Central memory CD8-positive, alpha-beta T cell (primary cell): Measurements from ENCODE around the gene VAMP8.
A peak's percentile ranks its signal among the peaks of the same experiment; 100 is the strongest.
"Not testable (repeated sequence)": the region's sequence is repeated elsewhere in the genome, so short reads cannot be mapped to it uniquely, and the experiment has no call there.

Experiments
- ATAC-seq: fragments of 150-1000 bp; cut with Tn5 transposase; replicated peaks from 2 replicates; pipeline ENCODE4 v1.10.0; 2022; ENCODE audit warnings: mild to moderate bottlenecking, moderate FRiP score, moderate number of reproducible peaks; ENCODE audit not compliant: poor library complexity, severe bottlenecking; ENCODE audit errors: extremely low read depth
- DNase-seq, 2 donors: peaks; one replicate each; pipeline ENCODE4 v3.0.0; 2021; ENCODE audit warnings: low spot score in 2 of 2
- H3K27ac Mint-ChIP-seq: one replicate; pipeline ENCODE4 v1.8.0; 2022; ENCODE audit warnings: low read depth, mild to moderate bottlenecking, moderate library complexity, mixed read lengths
- H3K27me3 Mint-ChIP-seq: one replicate; pipeline ENCODE4 v1.8.0; 2022; ENCODE audit warnings: mixed read lengths
- H3K36me3 Mint-ChIP-seq: one replicate; pipeline ENCODE4 v1.8.0; 2022; ENCODE audit warnings: mild to moderate bottlenecking, moderate library complexity, mixed read lengths; ENCODE audit not compliant: insufficient read depth
- H3K4me1 Mint-ChIP-seq: one replicate; pipeline ENCODE4 v1.8.0; 2022; ENCODE audit warnings: mixed read lengths
- H3K4me3 Mint-ChIP-seq: one replicate; pipeline ENCODE4 v1.8.0; 2022; ENCODE audit warnings: mild to moderate bottlenecking, moderate library complexity, mixed read lengths
- H3K9me3 Mint-ChIP-seq: one replicate; pipeline ENCODE4 v1.8.0; 2022; ENCODE audit warnings: mixed read lengths

Gene VAMP8

DNA sequence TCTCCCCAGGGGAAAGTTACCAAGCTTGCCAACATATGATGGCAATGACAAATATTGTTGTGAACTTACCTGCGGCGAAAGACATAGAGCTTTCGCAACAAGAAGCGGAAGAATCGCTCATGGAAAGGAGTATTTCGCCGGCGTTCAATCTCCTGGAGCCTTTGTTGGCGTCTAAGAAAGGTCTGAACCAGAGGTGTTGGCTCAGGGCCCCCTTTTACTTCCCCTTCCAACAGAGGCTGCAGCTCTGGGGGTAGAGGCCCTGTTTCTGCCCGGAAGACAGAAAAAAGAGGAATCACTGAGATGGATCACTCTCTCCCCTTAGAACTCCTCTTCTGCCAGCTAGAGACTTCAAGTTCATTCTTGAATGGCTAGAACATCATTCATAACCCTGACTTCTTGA, 26.9 kb upstream of the VAMP8 start:
- no peaks in the 10 kb centered on the region for H3K9me3 Mint-ChIP-seq
- no peak overlapping the region for H3K27ac Mint-ChIP-seq
- H3K4me3 Mint-ChIP-seq, result no peak overlapping the region
- ATAC-seq (no peak), DNase-seq (no peak)
- peaks cover 24% of the 10 kb centered on the region for H3K36me3 Mint-ChIP-seq
- peaks cover 5% of the 10 kb centered on the region for H3K4me1 Mint-ChIP-seq
- H3K27me3 Mint-ChIP-seq, result no peaks in the 10 kb centered on the region

DNA sequence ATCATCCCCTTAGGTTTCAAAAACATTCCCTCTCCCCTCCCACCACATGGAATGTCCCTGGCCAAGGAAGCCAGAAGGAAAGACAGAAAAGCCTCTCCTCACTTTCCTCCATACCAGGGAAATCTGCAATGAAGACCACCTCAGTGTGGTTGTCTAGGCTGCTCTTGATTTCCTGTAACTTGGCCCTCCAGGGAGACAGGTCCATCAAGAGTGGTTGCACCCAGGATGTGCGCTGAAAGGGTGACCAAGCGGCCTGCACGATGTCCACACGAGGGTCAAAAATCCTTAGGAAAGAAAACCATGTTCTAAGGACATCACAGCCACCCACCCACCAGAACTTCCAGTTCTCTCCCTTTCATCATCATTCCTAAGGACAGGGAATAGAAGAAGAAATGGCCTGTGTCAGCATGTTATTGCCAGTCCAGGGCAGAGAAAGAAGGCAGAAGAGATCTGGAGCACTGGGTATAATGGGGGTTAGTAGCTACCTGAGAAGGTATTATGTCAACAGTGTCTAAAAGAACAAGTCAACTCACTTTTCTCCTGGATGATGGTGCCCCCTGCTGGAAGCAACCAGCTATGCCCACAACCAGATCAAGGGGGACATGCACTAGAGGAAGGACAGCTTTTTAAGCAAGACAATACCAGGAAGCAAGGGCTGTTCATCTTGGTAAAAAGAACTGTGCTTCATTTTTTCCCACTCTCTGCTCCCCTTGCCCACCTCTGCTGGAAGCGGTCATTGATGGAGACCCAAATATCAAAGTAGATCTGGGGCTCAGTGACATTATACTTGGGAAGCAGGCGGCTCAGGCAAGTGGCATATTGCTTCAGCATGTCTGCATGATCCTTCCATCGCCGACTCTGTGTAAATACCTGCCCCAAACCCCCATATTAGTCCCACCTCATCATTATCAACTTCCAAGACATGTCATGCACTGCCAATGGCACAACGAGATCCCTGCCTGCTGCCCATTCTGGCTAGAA, 25.4 kb upstream of the VAMP8 start:
- peak; percentile 85 to 89 for DNase-seq
- H3K36me3 Mint-ChIP-seq, result peaks cover 22% of the 10 kb centered on the region
- peaks cover 5% of the 10 kb centered on the region for H3K4me1 Mint-ChIP-seq
- peak; percentile 91 for ATAC-seq
- H3K4me3 Mint-ChIP-seq, result no peak overlapping the region
- H3K27me3 Mint-ChIP-seq, result no peaks in the 10 kb centered on the region
- H3K27ac Mint-ChIP-seq, result peak overlapping the region; percentile 13
- H3K9me3 Mint-ChIP-seq, result no peaks in the 10 kb centered on the region

DNA sequence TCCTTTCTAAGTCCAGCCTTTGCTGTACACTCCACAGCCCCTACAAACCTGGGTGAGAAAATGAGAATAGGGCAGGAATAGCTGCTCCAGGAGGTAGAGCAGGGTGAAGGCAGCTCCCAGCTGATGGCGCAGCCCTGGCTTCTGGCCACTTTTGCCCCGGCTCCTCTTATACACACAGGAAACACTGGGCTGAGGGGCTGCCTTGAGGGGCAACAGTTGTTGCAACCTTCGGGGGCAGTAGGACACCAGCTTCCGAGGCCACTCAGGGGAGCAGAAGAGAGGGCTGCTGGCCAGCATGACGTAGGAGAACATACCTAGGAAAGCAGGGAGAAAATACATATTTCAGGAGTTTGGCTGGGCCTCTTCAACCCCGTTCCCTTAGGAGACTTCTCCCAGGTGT, 24.2 kb upstream of the VAMP8 start:
- Mint-ChIP-seq H3K36me3 (peaks cover 19% of the 10 kb centered on the region), H3K4me3 (no peak overlapping the region), H3K9me3 (no peaks in the 10 kb centered on the region), H3K27me3 (no peaks in the 10 kb centered on the region), H3K27ac (no peak overlapping the region), H3K4me1 (peaks cover 5% of the 10 kb centered on the region)
- no peak for ATAC-seq
- DNase-seq, result no peak

DNA sequence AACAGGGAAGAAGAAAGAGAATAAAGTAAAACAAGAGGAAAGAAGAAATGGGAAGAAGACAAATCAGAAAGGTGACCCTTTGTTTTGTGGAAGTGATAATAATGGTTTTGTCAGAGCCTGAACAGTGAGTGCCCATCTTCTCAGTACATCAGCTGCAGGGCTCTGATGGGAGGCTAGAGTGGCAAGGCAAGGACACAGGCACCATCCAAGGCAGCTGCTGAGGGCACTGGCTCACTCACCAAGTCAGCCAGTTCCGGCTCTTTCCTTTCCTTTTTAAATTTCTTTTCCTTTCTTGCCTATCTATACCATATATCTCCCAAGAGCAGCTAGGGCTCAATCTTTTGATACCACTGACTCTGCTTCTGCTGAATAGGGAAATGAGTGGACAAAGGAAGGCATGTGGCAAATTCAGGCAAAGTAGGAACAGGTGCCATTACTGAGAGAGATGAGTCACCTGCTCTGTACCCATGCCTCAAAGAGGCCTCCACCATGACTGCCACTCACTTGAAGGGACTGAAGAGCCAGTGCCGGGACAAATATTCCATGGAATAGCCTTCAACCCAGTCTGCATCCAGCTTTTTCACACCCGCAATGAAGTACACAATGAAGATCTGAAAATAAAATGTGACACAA, 22.3 kb upstream of the VAMP8 start:
- peaks cover 17% of the 10 kb centered on the region for H3K36me3 Mint-ChIP-seq
- ATAC-seq (no peak), DNase-seq (no peak)
- no peaks in the 10 kb centered on the region for H3K27me3 Mint-ChIP-seq
- H3K9me3 Mint-ChIP-seq, result no peaks in the 10 kb centered on the region
- H3K4me3 Mint-ChIP-seq, result no peak overlapping the region
- H3K4me1 Mint-ChIP-seq, result peaks cover 12% of the 10 kb centered on the region
- H3K27ac Mint-ChIP-seq, result no peak overlapping the region

DNA sequence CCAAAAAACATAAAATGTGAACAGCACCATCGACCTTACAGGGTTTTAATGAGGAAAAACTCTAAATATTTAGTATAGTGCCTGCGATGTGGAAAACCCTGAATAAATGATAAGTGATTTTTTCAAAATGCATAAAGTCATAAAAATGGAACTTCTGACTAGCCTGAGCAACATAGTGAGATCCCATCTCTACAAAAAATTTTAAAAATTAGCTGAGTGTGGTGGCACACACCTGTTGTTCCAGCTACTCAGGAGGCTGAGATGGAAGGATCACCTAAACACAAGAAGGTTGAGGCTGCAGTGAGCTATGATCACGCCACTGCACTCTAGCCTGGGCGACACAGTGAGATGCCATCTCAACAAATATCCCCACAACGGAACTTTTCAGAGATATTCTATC, 20.3 kb upstream of the VAMP8 start:
- H3K9me3 Mint-ChIP-seq, result no peaks in the 10 kb centered on the region
- no peaks in the 10 kb centered on the region for H3K27me3 Mint-ChIP-seq
- ATAC-seq (no peak), DNase-seq (no peak)
- peaks cover 15% of the 10 kb centered on the region for H3K36me3 Mint-ChIP-seq
- no peak overlapping the region for H3K27ac Mint-ChIP-seq
- H3K4me3 Mint-ChIP-seq, result no peak overlapping the region
- peaks cover 20% of the 10 kb centered on the region for H3K4me1 Mint-ChIP-seq

DNA sequence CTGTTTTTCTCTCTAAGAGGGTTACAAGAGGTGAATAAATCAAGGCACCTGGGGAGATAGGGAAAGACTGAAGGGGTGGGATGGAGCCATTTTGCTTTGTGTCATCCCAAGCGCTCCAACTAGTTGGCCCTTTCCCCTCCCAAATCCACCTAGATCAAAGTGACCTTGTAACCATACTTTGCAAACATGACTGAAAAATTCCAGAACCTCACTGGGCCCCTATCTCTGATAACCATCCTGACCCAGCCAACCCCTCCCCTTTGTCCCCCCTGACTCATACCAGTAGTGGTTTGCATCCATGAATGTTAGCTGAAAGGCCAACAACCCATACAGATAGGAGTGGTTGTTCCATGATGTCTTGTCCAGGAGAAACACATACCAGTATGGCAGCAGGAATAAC, 19.2 kb upstream of the VAMP8 start:
- peaks cover 18% of the 10 kb centered on the region for H3K4me1 Mint-ChIP-seq
- no peak overlapping the region for H3K27ac Mint-ChIP-seq
- H3K4me3 Mint-ChIP-seq, result no peak overlapping the region
- no peaks in the 10 kb centered on the region for H3K9me3 Mint-ChIP-seq
- H3K36me3 Mint-ChIP-seq, result peaks cover 12% of the 10 kb centered on the region
- no peak for ATAC-seq
- no peak for DNase-seq
- H3K27me3 Mint-ChIP-seq, result no peaks in the 10 kb centered on the region

DNA sequence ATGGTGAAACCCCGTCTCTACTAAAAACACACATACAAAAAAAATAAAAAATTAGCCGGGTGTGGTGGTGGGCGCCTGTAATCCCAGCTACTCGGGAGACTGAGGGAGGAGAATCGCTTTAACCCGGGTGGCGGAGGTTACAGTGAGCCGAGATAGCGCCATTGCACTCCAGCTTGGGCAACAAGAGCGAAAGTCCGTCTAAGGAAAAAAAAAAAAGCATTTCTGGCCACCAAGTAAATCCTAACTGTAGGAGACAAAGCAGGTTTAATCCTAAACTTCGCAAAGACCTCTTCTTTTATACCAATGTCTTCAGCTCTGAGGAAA, 17.0 kb upstream of the VAMP8 start:
- DNase-seq, H3K9me3 Mint-ChIP-seq, H3K36me3 Mint-ChIP-seq, ATAC-seq, H3K27me3 Mint-ChIP-seq: not testable (repeated sequence)
- H3K4me1 Mint-ChIP-seq, result peaks cover 18% of the 10 kb centered on the region
- H3K4me3 Mint-ChIP-seq, result peak overlapping the region; percentile 93
- H3K27ac Mint-ChIP-seq, result peak overlapping the region; percentile 96

DNA sequence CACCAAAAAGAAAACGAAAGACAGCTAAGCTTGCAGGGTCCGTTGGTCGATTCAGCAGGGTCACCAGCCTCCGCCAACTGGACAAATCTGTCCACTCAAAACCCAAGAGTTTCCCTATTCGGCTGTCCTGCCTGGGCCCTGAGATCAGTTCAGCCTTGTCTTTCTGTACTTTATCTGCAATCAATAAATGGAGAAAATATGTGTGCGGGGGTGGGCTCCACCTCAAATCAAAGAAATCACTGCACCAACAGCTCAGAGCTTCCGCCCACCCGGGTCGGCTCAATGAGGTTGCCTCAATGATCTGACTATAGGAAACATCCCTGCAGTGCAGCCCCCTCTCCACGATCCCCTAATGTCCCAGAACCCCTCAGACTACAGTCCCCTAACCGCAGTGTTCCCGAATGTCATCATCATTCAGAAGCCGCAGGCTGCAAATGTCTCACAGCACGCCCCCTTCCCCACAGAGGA, 16.5 kb upstream of the VAMP8 start:
- no peaks in the 10 kb centered on the region for H3K27me3 Mint-ChIP-seq
- peak overlapping the region; percentile 93 for H3K4me3 Mint-ChIP-seq
- DNase-seq (no peak), ATAC-seq (peak; percentile 12)
- H3K27ac Mint-ChIP-seq, result peak overlapping the region; percentile 96
- H3K36me3 Mint-ChIP-seq, result peaks cover 9% of the 10 kb centered on the region
- H3K9me3 Mint-ChIP-seq, result no peaks in the 10 kb centered on the region
- H3K4me1 Mint-ChIP-seq, result peaks cover 18% of the 10 kb centered on the region

DNA sequence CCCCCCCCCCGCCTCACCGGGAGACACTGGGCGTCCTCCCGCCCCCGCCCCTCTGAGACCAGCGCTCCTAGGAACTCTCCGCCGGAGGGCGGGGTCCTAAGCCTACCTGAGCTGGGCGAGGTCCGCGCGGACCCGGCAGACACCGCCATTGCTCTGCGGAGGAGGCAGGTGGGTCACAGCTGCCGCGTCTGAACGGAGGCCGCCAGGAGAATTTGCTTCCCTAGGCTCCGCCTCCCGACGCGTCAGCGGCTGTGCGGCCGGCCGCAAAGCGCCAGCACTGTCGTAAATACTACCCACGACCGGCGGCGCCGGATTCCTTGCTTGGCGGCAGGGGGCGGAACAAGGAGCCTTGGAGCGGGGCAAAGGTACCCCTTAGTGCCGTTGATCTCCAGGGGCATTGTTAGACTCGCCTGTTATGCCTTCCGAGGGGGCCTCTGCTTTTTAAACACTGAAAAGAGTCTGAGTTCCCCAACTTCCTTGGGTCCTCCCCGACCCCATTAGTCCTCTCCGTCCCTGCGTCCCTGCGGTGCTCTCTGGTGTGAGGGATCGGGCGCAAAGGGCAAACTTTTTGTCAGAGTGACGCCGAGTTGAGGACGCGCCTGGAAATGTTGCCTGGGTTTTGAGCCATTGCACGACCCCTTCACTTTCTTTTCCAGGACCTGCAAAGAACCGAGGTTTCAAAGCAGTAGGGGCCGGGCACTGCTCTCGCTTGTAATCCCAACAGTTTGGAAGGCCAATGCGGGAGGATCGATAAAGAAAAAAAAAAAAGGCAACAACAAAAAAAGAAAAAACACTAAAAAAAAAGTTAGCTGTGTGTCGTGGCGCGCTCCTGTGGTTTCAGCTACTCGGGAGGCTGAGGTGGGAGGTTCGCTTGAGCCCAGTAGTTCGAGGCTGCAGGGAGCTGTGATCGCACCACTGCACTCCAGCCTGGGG, 15.8 kb upstream of the VAMP8 start, which contains the start of gene GGCX:
Gene GGCX, minus strand, starts transcription at position 214 of the 933 bp plus-strand sequence. Its CDS starts 65 bp downstream, at position 149.
- Mint-ChIP-seq H3K4me3 (peak within 1 kb of the TSS; percentile 93), H3K9me3 (no peaks in the 10 kb centered on the region), H3K4me1 (peaks cover 18% of the 10 kb centered on the region), H3K27ac (peak within 1 kb of the TSS; percentile 96), H3K27me3 (no peaks in the 10 kb centered on the region), H3K36me3 (peaks cover 9% of the 10 kb centered on the region)
- peak; percentile 93 for ATAC-seq
- DNase-seq, result peak; percentile 71 to 83

DNA sequence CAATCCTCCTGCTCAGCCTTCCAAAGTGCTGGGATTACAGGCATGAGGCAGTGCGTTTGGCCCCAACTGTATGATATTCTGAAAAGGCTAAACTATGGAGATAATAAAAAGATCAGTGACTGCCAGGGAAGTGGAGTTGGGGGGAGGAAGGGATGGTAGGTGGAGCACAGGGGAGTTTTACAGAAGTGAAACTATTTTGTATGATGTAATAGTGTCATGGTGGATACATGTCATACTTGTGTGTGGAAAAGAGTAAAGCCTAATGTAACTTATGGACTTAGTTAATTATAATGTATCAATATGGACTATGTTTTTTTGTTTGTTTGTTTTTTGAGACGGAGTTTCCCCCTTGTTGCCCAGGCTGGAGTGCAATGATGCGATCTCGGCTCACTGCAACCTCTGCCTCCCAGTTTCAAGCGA, 13.2 kb upstream of the VAMP8 start:
- H3K4me1 Mint-ChIP-seq, result peaks cover 18% of the 10 kb centered on the region
- peaks cover 9% of the 10 kb centered on the region for H3K36me3 Mint-ChIP-seq
- DNase-seq, result no peak
- H3K4me3 Mint-ChIP-seq, result no peak overlapping the region
- no peak for ATAC-seq
- no peak overlapping the region for H3K27ac Mint-ChIP-seq
- H3K27me3 Mint-ChIP-seq, result no peaks in the 10 kb centered on the region
- no peaks in the 10 kb centered on the region for H3K9me3 Mint-ChIP-seq

DNA sequence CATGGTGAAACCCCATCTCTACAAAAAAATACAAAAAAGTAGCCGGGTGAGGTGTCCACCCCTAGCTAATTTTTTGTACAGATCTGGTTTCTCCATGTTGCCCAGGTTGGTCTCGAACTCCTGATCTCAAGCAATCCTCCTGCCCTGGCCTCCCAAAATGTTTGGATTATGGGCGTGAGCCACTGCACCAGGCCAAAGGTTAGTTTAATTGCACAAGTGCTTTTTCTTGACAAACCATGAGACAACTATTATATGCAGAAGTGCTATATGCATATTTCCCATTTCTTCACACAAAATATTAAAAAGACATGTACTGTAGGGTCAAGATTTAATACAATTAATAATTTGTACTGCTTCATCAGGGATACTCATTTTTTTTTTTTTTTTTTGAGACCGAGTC, 11.1 kb upstream of the VAMP8 start:
- Mint-ChIP-seq H3K4me1 (no peaks in the 10 kb centered on the region), H3K4me3 (no peak overlapping the region), H3K36me3 (peaks cover 5% of the 10 kb centered on the region), H3K9me3 (no peaks in the 10 kb centered on the region), H3K27ac (no peak overlapping the region), H3K27me3 (no peaks in the 10 kb centered on the region)
- no peak for DNase-seq
- no peak for ATAC-seq

DNA sequence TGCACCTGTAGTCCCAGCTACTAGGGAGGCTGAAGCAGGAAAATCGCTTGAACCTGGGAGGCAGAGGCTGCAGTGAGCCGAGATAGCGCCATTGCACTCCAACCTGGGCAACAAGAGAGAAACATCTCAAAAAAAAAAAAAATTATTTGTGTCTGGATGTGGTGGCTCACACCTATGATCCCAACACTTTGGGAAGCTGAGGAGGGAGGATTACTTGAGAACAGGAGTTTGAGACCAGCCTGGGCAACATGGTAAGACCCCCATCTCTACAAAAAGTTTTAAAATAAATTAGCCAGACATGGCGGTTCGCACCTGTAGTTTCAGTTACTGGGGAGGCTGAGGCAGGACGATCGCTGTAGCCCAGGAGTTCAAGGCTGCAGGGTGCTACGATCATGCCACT, 1.6 kb upstream of the VAMP8 start:
- ATAC-seq, result no peak
- Mint-ChIP-seq H3K4me3 (no peak overlapping the region), H3K27me3 (no peaks in the 10 kb centered on the region), H3K27ac (no peak overlapping the region), H3K4me1 (peaks cover 30% of the 10 kb centered on the region), H3K36me3 (peaks cover 15% of the 10 kb centered on the region), H3K9me3 (no peaks in the 10 kb centered on the region)
- no peak for DNase-seq
